Mesendoderm (in vitro differentiated cells): ENCODE results near the gene AMER1.

ENCODE experiments used
- DNase-seq: peaks from one replicate; pipeline ENCODE4 v3.0.0; 2013
- H2AK5ac ChIP-seq: 2 replicates; pipeline ENCODE4 v1.6.1; 2013; ENCODE audit warnings: low read length, inconsistent platforms
- H2BK120ac ChIP-seq: 2 replicates; pipeline ENCODE4 v1.6.1; 2013; ENCODE audit warnings: low read depth, mild to moderate bottlenecking, low read length, moderate library complexity, mixed read lengths
- H2BK15ac ChIP-seq: replicated peaks from 2 replicates; pipeline ENCODE4 v1.6.1; 2013; ENCODE audit warnings: low read depth, mild to moderate bottlenecking, moderate library complexity
- H2BK5ac ChIP-seq: 2 replicates; pipeline ENCODE4 v1.6.1; 2013; ENCODE audit warnings: low read length, inconsistent platforms
- H3K18ac ChIP-seq: 2 replicates; pipeline ENCODE4 v1.6.1; 2013; ENCODE audit warnings: mild to moderate bottlenecking, low read length, mixed read lengths
- H3K23ac ChIP-seq: one replicate; pipeline ENCODE4 v1.6.1; 2013; ENCODE audit warnings: low read length
- H3K27ac ChIP-seq: 2 replicates; pipeline ENCODE4 v1.5.1; 2013; ENCODE audit warnings: low read depth, mild to moderate bottlenecking, inconsistent platforms, low read length, moderate library complexity
- H3K27me3 ChIP-seq: 2 replicates; pipeline ENCODE4 v1.6.1; 2013; ENCODE audit warnings: low read length, control low read depth, mild to moderate bottlenecking, inconsistent platforms; ENCODE audit not compliant: insufficient read depth, poor library complexity
- H3K36me3 ChIP-seq: 2 replicates; pipeline ENCODE4 v1.6.1; 2013; ENCODE audit warnings: low read length, inconsistent platforms; ENCODE audit not compliant: control insufficient read depth, insufficient read depth
- H3K4ac ChIP-seq: one replicate; pipeline ENCODE4 v1.6.1; 2013; ENCODE audit warnings: low read depth, mild to moderate bottlenecking, low read length, moderate library complexity
- H3K4me1 ChIP-seq: 2 replicates; pipeline ENCODE4 v1.6.1; 2013; ENCODE audit warnings: low read depth, low read length, inconsistent platforms; ENCODE audit not compliant: control insufficient read depth
- H3K4me2 ChIP-seq: 2 replicates; pipeline ENCODE4 v1.6.1; 2013; ENCODE audit warnings: low read length
- H3K4me3 ChIP-seq: 2 replicates; pipeline ENCODE4 v1.5.1; 2013; ENCODE audit warnings: mild to moderate bottlenecking, low read length
- H3K56ac ChIP-seq: one replicate; pipeline ENCODE4 v1.6.1; 2013; ENCODE audit warnings: low read length
- H3K79me1 ChIP-seq: 2 replicates; pipeline ENCODE4 v1.6.1; 2013; ENCODE audit warnings: low read length, inconsistent platforms
- H3K79me2 ChIP-seq: 2 replicates; pipeline ENCODE4 v1.6.1; 2013; ENCODE audit warnings: mild to moderate bottlenecking, low read length; ENCODE audit not compliant: control insufficient read depth, insufficient read depth
- H3K9ac ChIP-seq: 2 replicates; pipeline ENCODE4 v1.6.1; 2013; ENCODE audit warnings: low read length, inconsistent platforms
- H4K5ac ChIP-seq: one replicate; pipeline ENCODE4 v1.6.1; 2013; ENCODE audit warnings: low read length
- H4K8ac ChIP-seq: one replicate; pipeline ENCODE4 v1.6.1; 2013; ENCODE audit warnings: low read depth, mild to moderate bottlenecking, control low read depth, low read length, moderate library complexity
- WGBS: extraction: QIAGEN DNeasy Blood & Tissue Kit; methylation state at CpG from one replicate; pipeline ENCODE4 v1.1.7; 2013; ENCODE audit warnings: low lambda C conversion rate, missing lambda C conversion rate; ENCODE audit not compliant: insufficient coverage; ENCODE audit errors: extremely low coverage; 5-methylcytosine and 5-hydroxymethylcytosine counted together

The AMER1 gene

GRCh38 chrX:64190136-64190740 lies 15.3 kb downstream of the AMER1 start:
- Histone ChIP-seq H3K4me1 (no peaks in the 10 kb centered on the region), H2BK120ac (no peak overlapping the region), H3K4me2 (no peak overlapping the region), H3K36me3 (no peaks in the 10 kb centered on the region), H3K4me3 (no peak overlapping the region), H4K8ac (no peak overlapping the region), H3K79me2 (no peaks in the 10 kb centered on the region), H4K5ac (no peak overlapping the region), H2AK5ac (no peak overlapping the region), H3K27ac (no peak overlapping the region), H3K23ac (no peak overlapping the region), H3K4ac (no peak overlapping the region), H3K27me3 (no peaks in the 10 kb centered on the region), H3K18ac (no peak overlapping the region), H3K56ac (no peak overlapping the region), H3K9ac (no peak overlapping the region), H2BK15ac (no peak overlapping the region), H3K79me1 (no peaks in the 10 kb centered on the region), H2BK5ac (no peak overlapping the region)
- DNase-seq = no peak
- WGBS = no CpG with 5 or more reads among the region's 10 CpGs

GRCh38 chrX:64188901-64189300 lies 16.6 kb downstream of the AMER1 start:
- no peaks in the 10 kb centered on the region for H3K36me3 ChIP-seq
- no peak overlapping the region for H2BK15ac ChIP-seq
- no peak overlapping the region for H3K27ac ChIP-seq
- no peak overlapping the region for H2BK5ac ChIP-seq
- H3K4me2 ChIP-seq = no peak overlapping the region
- H3K4me3 ChIP-seq = no peak overlapping the region
- no peak overlapping the region for H3K23ac ChIP-seq
- no peak overlapping the region for H3K4ac ChIP-seq
- H3K4me1 ChIP-seq = no peaks in the 10 kb centered on the region
- no peak overlapping the region for H3K18ac ChIP-seq
- no peaks in the 10 kb centered on the region for H3K27me3 ChIP-seq
- H4K5ac ChIP-seq = no peak overlapping the region
- H3K79me2 ChIP-seq = no peaks in the 10 kb centered on the region
- H2BK120ac ChIP-seq = no peak overlapping the region
- WGBS = no CpG with 5 or more reads among the region's 3 CpGs
- H3K56ac ChIP-seq = no peak overlapping the region
- no peak overlapping the region for H3K9ac ChIP-seq
- H2AK5ac ChIP-seq = no peak overlapping the region
- H4K8ac ChIP-seq = no peak overlapping the region
- DNase-seq = no peak
- H3K79me1 ChIP-seq = no peaks in the 10 kb centered on the region

- H2BK5ac ChIP-seq = no peak overlapping the region
- no peak overlapping the region for H3K27ac ChIP-seq
- H3K27me3 ChIP-seq = no peaks in the 10 kb centered on the region
- no peak overlapping the region for H4K8ac ChIP-seq
- H3K18ac ChIP-seq = no peak overlapping the region
- DNase-seq = no peak
- no peak overlapping the region for H3K56ac ChIP-seq
- no peaks in the 10 kb centered on the region for H3K36me3 ChIP-seq
- no peak overlapping the region for H2AK5ac ChIP-seq
- no peaks in the 10 kb centered on the region for H3K79me2 ChIP-seq
- no peak overlapping the region for H3K9ac ChIP-seq
- no peak overlapping the region for H2BK15ac ChIP-seq
- no peak overlapping the region for H3K4ac ChIP-seq
- H4K5ac ChIP-seq = no peak overlapping the region
- no peak overlapping the region for H3K4me2 ChIP-seq
- no peak overlapping the region for H3K4me3 ChIP-seq
- no peaks in the 10 kb centered on the region for H3K79me1 ChIP-seq
- no peak overlapping the region for H2BK120ac ChIP-seq
- no peak overlapping the region for H3K23ac ChIP-seq
- no peaks in the 10 kb centered on the region for H3K4me1 ChIP-seq
These were observed 17.8 kb downstream of the AMER1 start for GRCh38 chrX:64187762-64188150.

GRCh38 chrX:64186974-64187761 lies 18.3 kb downstream of the AMER1 start:
- Histone ChIP-seq H3K27me3 (no peaks in the 10 kb centered on the region), H3K36me3 (no peaks in the 10 kb centered on the region), H2BK15ac (no peak overlapping the region), H3K9ac (no peak overlapping the region), H2BK5ac (no peak overlapping the region), H3K4me1 (no peaks in the 10 kb centered on the region), H3K79me1 (no peaks in the 10 kb centered on the region), H2AK5ac (no peak overlapping the region), H3K79me2 (no peaks in the 10 kb centered on the region), H4K8ac (no peak overlapping the region), H4K5ac (no peak overlapping the region), H3K4ac (no peak overlapping the region), H3K18ac (no peak overlapping the region), H2BK120ac (no peak overlapping the region), H3K4me3 (no peak overlapping the region), H3K27ac (no peak overlapping the region), H3K56ac (no peak overlapping the region), H3K23ac (no peak overlapping the region), H3K4me2 (no peak overlapping the region)
- WGBS = no CpG with 5 or more reads among the region's 1 CpG
- no peak for DNase-seq

GRCh38 chrX:64184396-64184795 lies 21.1 kb downstream of the AMER1 start:
- no peak overlapping the region for H2BK15ac ChIP-seq
- H3K4ac ChIP-seq = no peak overlapping the region
- H3K27ac ChIP-seq = no peak overlapping the region
- no peak overlapping the region for H3K4me3 ChIP-seq
- no peak overlapping the region for H2AK5ac ChIP-seq
- no peak overlapping the region for H3K56ac ChIP-seq
- H3K4me2 ChIP-seq = no peak overlapping the region
- H3K79me2 ChIP-seq = no peaks in the 10 kb centered on the region
- no peak overlapping the region for H3K9ac ChIP-seq
- H3K23ac ChIP-seq = no peak overlapping the region
- H3K79me1 ChIP-seq = no peaks in the 10 kb centered on the region
- no peak overlapping the region for H4K5ac ChIP-seq
- H3K36me3 ChIP-seq = no peaks in the 10 kb centered on the region
- no peaks in the 10 kb centered on the region for H3K4me1 ChIP-seq
- no peak overlapping the region for H2BK120ac ChIP-seq
- no CpG with 5 or more reads among the region's 2 CpGs for WGBS
- no peak overlapping the region for H3K18ac ChIP-seq
- no peak overlapping the region for H2BK5ac ChIP-seq
- no peaks in the 10 kb centered on the region for H3K27me3 ChIP-seq
- DNase-seq = no peak
- no peak overlapping the region for H4K8ac ChIP-seq

GRCh38 chrX:64182208-64182607 lies 23.3 kb downstream of the AMER1 start:
- Histone ChIP-seq H3K56ac (no peak overlapping the region), H3K79me1 (no peaks in the 10 kb centered on the region), H2BK15ac (no peak overlapping the region), H4K8ac (no peak overlapping the region), H3K36me3 (no peaks in the 10 kb centered on the region), H4K5ac (no peak overlapping the region), H3K18ac (no peak overlapping the region), H2AK5ac (no peak overlapping the region), H2BK5ac (no peak overlapping the region), H2BK120ac (no peak overlapping the region), H3K27ac (no peak overlapping the region), H3K27me3 (no peaks in the 10 kb centered on the region), H3K4me2 (no peak overlapping the region), H3K4me1 (no peaks in the 10 kb centered on the region), H3K23ac (no peak overlapping the region), H3K9ac (no peak overlapping the region), H3K4ac (no peak overlapping the region), H3K79me2 (no peaks in the 10 kb centered on the region), H3K4me3 (no peak overlapping the region)
- no peak for DNase-seq
- WGBS = no CpG with 5 or more reads among the region's 2 CpGs
